Stimulated activated CD4-positive, alpha-beta T cell treated with anti-CD3 and anti-CD28 coated beads, Interleukin-4, amount 100 ng/mL, for 1 hour (primary cell): Measurements from ENCODE around the gene AWAT2.

Experiments
- DNase-seq: peaks from one replicate; pipeline ENCODE4 v3.0.0-alpha.2; 2020

AWAT2 gene

DNA sequence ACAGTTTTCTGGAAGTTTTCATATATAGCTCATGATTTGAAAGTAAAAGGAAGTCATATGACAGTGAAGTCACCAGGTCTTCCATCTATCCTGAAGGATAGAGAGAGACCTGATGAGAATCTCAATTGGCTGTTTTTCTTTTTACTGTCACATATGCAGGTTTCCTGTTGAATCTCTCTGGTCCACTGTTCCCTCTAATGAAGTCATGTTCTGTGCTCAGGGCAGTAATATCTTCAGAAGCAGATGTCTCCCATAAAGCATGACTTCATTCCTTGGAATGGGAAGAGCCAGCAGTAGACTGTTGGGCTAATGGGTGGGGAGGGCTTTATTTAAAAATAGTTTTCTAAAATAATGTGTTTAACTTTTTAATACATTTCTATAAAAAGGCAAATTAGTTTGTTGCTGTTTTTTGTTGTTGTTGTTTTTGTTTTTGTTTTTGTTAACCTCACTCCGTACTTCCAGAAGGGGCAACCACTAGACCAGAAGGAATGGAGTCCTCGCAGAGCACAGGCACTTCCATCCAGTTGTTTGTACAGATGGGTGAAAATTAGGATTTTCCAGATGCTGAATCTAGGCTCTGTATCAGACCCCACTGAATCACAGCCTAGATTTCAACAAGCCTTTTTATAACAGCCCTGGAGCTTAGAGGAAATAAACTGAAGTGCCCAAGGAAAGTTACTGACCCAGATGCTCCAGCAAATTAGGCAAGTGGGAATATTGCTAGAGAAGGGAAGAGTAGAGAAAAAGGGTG is 54.2 kb downstream of the AWAT2 start:
- no peak for DNase-seq

DNA sequence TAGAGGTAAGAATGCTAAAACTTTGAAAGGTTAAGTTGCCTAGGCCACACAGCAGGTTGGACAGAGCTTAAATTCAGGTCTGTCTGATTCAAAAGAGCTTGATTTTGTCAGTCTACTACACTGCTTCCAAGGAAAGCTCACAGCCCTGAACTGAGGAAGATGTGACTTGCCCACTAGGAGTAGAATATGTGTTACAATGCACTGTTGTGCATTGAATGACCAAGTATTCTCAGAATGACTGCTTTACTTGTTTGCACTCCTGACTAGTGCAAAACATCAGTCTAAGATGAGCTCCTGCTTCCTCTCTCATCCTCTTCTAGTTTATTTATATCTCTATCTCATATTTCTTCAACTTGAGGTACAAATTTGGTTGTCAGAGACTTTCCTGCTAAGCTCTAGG is 56.2 kb downstream of the AWAT2 start:
- DNase-seq, result no peak

DNA sequence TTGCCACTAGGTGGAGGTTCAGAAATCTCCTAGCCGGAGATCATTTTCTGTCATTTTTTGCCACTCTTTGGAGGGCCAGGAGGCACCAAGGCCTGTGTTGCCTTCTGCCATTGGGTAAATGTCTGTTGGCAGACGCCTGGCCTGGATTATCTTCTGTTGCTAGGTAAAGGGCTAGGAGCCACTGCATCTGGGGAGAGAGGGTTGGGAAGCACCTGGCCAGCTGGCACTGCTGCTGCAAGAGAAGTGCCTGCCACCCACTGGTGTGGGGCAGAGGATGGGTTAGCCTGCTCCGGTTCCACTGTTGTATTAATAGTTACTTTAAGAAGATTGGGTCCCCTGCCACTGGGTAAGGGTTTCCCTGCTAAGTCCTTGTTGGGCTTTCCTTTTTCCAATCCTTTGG is 58.1 kb downstream of the AWAT2 start:
- DNase-seq, result no peak
